Urinary bladder (tissue), 4 donors: Measurements from ENCODE around the gene DCUN1D5. TPM values are rescaled to one million over a fixed set of nuclear protein-coding genes. Genes with fewer than 3 reads are reported as not detected.

Experiments
- DNase-seq: peaks from one replicate; pipeline ENCODE4 v3.0.0-alpha.2; 2015; ENCODE audit errors: extremely low spot score
- H3K27ac ChIP-seq: one replicate; pipeline ENCODE4 v1.5.1; 2013; ENCODE audit warnings: low read depth, mild to moderate bottlenecking, moderate library complexity
- H3K36me3 ChIP-seq: one replicate; pipeline ENCODE4 v1.6.1; 2013; ENCODE audit warnings: mild to moderate bottlenecking, moderate library complexity; ENCODE audit not compliant: insufficient read depth
- H3K4me1 ChIP-seq: one replicate; pipeline ENCODE4 v1.6.1; 2013; ENCODE audit warnings: mild to moderate bottlenecking, moderate library complexity; ENCODE audit not compliant: insufficient read depth
- H3K4me3 ChIP-seq: one replicate; pipeline ENCODE4 v1.5.1; 2013; ENCODE audit warnings: low read depth, low read length
- WGBS: extraction: QIAGEN DNeasy Blood & Tissue Kit; methylation state at CpG from one replicate; pipeline ENCODE4 v1.1.7; 2013; 5-methylcytosine and 5-hydroxymethylcytosine counted together
- polyA plus RNA-seq: library from polyadenylated mRNA; stranded (reverse); fragments of 200-250 nt; gene quantifications from one replicate; pipeline ENCODE4 v1.2.3, GENCODE V29; 2013
- total RNA-seq: library from RNA; depleted of rRNA; stranded (reverse); fragments of >200 nt; gene quantifications from one replicate; pipeline ENCODE4 v1.2.3, GENCODE V29; 2014
- donor health status: healthy with polysubstance abuse.
- donor health status: healthy.

The DCUN1D5 gene
- total RNA-seq (27.2 TPM), polyA plus RNA-seq (23.8 TPM)

DNA sequence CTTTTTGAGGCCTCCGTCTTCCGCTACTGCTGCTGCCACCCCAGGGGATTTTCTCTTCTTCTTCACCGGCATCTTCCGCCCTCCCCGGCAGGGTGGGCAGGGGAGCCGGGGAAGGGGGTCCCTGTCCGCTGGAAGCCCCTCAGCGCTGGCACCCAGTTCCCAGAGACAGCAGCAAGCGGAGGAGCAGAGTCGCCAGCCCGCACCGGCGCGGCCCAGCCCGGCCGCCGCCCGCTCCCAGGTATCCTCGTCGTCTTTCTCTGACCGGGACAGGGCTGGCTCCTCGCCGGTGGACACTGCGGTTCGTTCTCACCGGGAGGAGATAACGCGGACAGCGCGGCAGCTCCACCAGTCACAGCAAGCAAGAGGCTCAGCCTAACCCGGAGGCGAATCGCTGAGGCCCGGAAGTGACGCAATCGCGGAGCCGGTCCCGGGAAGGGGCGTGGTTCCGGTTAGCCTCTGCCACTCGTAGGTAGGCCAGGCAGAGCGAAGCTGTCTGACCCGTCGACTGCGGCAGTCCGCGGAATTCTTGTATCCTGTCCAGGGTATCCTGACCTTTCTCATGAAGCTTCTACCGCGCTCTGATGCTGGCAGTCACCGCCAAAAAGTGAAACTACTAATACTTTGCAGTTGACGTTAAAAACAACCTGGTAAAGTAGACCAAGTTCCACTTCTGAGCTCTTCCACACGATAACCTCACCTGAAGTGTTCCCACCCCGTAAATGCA lies at the start of gene DCUN1D5:
TSS of gene DCUN1D5 (minus strand) at position 360 of the 724 bp plus-strand sequence. CDS start at position 72, 288 bp downstream.
- Histone ChIP-seq H3K4me1 (no peaks in the 10 kb centered on the region), H3K36me3 (no peaks in the 10 kb centered on the region), H3K27ac (peak within 1 kb of the TSS; percentile 81), H3K4me3 (peak within 1 kb of the TSS; percentile 98)
- under 1% methylated on average over 54 of the region's 54 CpGs for WGBS
- DNase-seq, result peak; percentile 88

DNA sequence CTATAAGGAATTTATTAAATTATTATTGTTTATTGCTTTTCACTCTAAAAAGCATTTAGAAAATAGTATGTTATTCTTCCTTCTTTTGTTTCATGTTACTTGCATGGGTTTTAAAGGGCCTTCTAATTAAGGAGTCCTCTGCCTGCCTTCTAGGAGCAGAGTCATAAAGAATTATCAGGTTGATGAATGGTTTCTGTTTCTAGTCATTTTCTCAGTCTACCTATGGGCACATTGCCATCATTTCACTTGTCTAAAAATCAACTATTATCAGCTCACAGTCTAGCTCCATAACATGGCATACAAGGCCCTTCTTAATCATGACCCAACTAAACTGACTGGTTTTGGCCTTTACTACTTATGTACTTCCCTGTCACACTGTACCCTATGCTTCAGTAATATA lies 33.5 kb upstream of the DCUN1D5 start:
- H3K36me3 ChIP-seq, result peaks cover 3% of the 10 kb centered on the region
- no peak overlapping the region for H3K4me3 ChIP-seq
- no peak overlapping the region for H3K27ac ChIP-seq
- no peak for DNase-seq
- H3K4me1 ChIP-seq, result no peaks in the 10 kb centered on the region

DNA sequence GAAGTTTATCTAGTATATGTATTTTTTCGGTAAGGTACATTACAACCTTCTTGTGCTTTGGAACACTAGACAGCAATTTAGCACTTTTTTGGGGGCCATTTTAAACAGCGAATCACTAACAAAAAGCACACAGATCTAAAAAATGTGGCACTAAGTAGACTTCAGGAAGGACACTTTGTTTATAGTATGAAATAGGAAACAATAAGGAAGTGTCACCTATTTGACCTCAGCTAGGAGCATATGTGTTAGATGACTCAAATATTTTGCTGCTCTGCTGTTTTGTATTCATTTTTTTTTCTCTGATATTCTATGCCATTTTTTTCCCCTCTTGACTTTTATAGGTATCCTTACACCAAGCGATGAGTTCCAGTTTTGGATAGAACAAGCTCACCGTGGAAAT lies 22.9 kb upstream of the DCUN1D5 start:
- WGBS, result 94% methylated on average over 4 of the region's 4 CpGs
- no peaks in the 10 kb centered on the region for H3K36me3 ChIP-seq
- H3K4me1 ChIP-seq, result no peaks in the 10 kb centered on the region
- no peak overlapping the region for H3K27ac ChIP-seq
- H3K4me3 ChIP-seq, result no peak overlapping the region
- no peak for DNase-seq

DNA sequence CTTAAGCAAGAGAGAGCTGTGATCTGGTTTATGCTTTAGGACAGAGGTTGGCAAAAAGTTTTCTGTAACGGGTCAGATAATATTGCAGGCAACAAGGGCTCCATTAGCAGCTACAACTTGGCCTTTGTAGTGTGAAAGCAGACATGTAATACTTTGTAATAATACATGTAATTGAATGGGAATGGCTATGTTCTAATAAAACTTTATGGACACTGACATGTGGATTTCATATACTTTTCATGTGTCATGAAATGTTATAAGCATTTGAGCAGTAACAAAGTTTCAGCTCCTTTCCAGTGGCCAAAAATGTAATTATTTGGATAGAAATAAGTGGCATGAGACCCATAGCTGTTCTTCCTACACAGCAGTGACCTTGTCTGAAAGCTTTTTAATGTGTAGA lies 20.4 kb upstream of the DCUN1D5 start:
- Histone ChIP-seq H3K27ac (no peak overlapping the region), H3K36me3 (no peaks in the 10 kb centered on the region), H3K4me3 (no peak overlapping the region), H3K4me1 (no peaks in the 10 kb centered on the region)
- WGBS, result 76% methylated on average over 1 of the region's 1 CpG
- DNase-seq, result no peak

DNA sequence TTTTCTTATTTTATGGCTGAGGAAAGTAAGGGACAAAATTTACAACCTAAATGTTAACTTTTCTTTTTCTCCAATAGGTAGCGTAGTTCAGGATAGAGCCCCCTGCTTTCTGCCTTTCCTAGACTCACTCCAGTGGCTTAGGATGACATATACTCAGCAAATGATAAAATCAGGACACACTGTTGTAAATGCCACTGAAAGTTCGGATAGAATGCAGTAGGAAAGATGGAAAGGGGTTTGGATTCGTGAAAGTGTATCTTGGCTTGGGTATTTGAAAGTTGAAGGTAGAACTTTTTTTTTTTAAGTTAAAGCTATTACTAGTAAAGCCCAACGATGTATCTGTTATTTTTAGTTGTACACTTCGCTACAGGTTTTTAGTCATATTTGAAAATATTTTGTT lies 19.4 kb upstream of the DCUN1D5 start:
- Histone ChIP-seq H3K27ac (no peak overlapping the region), H3K4me3 (no peak overlapping the region), H3K36me3 (no peaks in the 10 kb centered on the region), H3K4me1 (no peaks in the 10 kb centered on the region)
- no peak for DNase-seq
- 82% methylated on average over 5 of the region's 5 CpGs for WGBS

DNA sequence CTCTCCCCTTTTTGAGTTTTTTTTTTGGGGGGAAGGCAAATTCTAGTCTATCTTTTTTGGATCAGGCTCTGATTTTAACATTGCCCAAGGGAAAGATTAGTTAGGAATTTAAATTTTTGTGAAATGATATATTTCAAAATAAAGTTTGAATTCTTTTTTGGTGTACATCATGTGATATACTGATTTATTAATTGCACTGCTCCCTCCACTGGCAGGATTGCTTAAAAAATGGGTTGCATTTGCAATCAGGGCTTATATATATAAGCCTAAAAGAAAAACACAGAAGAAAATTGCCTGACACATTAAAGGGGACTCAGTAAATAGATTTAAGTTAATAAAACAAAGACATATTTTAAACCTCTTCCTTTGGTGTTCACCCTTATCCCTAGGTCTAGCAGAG lies 18.4 kb upstream of the DCUN1D5 start:
- H3K4me1 ChIP-seq, result no peaks in the 10 kb centered on the region
- H3K27ac ChIP-seq, result no peak overlapping the region
- peak overlapping the region; percentile 49 for H3K4me3 ChIP-seq
- no peaks in the 10 kb centered on the region for H3K36me3 ChIP-seq
- DNase-seq, result no peak

DNA sequence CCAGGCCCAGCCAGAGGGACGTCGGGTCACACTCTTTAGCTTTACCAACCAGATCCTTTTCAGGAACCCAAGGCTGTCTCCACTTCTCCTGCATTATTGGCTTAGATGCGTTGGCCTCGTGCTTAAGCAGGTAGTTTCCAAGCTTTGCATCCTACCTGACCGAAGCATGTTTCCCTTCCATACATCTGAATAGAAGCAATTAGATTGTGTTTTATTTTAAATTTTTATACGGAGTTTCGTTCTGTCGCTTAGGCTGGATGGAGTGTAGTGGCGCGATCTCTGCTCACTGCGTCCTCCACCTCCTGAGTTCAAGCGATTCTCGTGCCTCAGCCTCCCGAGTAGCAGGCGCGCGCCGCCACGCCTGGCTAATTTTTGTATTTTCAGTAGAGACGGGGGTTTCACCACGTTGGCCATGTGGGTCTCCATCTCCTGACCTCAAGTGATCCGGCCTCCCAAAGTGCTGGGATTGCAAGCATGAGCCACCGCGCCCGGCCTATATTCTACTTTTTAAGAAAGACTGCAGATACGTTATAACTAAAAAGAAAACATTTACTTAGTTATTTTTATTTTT lies 17.9 kb upstream of the DCUN1D5 start:
- Histone ChIP-seq H3K4me1 (no peaks in the 10 kb centered on the region), H3K4me3 (peak overlapping the region; percentile 49), H3K27ac (no peak overlapping the region), H3K36me3 (no peaks in the 10 kb centered on the region)
- DNase-seq, result no peak
- 14% methylated on average over 26 of the region's 26 CpGs for WGBS

DNA sequence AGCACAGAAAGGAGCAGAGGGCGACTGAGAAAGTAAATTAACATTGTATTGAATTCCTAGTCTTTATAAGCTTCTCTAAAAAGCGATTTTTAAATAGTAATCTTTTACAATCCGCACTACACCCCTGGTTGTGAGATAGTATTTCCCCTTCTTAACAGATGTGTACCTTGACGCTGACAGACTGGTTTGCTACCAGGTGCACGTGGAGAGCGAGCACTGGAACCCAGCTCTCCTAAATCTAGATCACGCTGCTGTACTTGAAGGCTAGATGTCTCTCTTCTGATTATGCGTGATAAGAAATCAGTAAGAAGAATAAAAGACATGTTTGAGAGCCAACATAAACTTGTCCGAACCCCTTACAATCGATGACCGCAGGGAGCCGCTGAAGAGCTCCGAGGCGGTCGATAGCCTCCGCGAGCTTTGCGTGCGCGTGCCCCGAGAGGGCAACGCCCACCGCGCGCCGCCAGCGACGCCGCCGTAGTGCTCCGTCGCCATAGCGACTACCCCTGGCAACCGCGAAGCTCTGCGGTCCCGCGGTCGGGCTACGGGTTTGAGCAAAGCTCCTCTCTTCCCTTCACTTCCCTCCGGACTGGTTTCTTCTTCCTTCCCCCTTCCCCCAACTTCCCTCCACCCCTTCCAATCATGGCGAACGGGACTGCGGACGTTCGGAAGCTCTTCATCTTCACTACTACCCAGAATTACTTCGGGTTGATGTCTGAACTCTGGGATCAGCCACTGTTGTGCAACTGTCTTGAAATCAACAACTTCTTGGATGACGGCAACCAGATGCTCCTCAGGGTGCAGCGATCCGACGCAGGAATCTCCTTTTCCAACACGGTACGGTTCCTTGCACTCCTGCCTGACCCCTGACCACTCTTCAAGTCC lies 17.2 kb upstream of the DCUN1D5 start, which contains the start of gene DYNC2H1:
TSS of gene DYNC2H1 (plus strand) at position 494 of the 885 bp plus-strand sequence. CDS start at position 643, 149 bp downstream.
- under 1% methylated on average over 53 of the region's 53 CpGs for WGBS
- Histone ChIP-seq H3K4me3 (peak within 1 kb of the TSS; percentile 49), H3K4me1 (no peaks in the 10 kb centered on the region), H3K36me3 (no peaks in the 10 kb centered on the region), H3K27ac (peak within 1 kb of the TSS; percentile 11)
- DNase-seq, result peak; percentile 62

DNA sequence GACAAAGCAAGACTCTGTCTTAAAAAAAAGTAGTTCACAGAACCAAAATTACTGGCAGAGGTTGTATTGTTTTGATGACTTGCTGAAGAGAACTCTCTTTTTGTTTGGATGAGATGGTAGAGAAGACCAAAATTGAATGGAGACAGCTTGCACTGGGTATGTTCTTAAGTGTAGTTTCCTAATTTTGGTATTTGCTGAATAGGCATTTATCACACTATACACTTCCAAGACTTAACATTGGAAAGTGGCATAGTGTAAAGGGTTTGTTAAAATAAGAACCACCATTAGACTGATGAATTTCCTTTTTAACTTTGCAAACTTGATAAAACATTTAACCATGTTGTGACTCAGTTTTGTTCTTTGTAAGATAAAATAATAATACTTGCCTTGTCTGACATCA lies 5.3 kb upstream of the DCUN1D5 start:
- H3K4me3 ChIP-seq, result no peak overlapping the region

DNA sequence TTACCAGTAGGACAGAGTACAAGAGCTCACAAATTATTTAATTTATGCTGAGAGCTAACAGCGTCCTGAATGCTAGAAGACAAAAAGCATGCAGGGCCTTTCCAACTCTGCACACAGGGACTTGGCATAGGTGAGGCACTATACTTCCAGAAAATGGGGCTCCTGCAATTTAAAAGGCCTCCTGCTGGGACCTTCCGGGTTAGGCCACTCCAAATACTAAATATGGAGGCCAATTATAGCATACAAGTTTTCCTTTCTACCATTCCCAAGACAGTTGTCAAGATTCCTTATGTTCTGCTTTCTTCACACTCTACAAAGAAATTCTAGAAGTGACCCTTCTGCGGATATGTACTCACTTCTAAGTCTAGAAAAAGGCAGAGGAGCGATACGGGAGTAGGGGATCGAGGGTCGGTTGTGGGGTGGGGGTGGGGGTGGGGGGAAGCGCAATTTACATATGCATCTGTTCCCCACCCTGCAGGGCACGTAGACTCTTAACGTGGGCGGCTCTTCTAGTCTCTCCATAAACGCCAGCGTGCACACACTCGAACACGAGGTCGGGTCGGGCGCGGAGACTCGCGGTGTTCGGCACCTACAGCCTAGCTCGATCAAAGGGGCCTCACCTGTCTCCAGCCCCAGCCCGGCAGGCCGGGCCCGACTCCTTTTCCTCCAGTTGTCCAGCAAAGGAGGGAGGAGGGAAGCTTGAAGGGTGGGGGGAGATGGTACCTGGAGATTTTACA lies 728 bp downstream of the DCUN1D5 start:
- Histone ChIP-seq H3K4me1 (no peaks in the 10 kb centered on the region), H3K36me3 (no peaks in the 10 kb centered on the region), H3K4me3 (peak overlapping the region; percentile 98), H3K27ac (no peak overlapping the region)
- DNase-seq, result no peak
- WGBS, result 1% methylated on average over 26 of the region's 26 CpGs

More for the DNA sequence above, 5.3 kb upstream of the DCUN1D5 start:
- Histone ChIP-seq H3K36me3 (no peaks in the 10 kb centered on the region), H3K27ac (no peak overlapping the region), H3K4me1 (no peaks in the 10 kb centered on the region)
- no peak for DNase-seq

DNA sequence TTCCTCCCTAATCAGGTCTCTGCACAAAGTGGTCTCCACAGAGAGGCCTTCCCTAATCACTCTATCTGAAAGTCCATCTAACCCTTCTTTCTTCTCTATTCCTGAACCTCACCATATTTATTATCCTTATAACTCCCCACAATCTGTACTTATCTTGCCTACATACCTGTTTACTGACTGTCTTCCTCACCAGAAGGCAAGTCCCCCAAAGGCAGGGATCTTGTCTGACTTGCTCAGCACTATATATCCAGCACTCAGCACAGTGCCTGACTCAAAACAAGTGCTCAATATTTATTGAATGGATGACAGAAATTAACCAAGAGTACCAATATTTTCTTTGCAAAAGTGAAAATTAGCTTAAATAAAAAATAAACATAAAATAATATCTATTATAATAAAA lies 5.5 kb downstream of the DCUN1D5 start:
- no peaks in the 10 kb centered on the region for H3K4me1 ChIP-seq
- H3K27ac ChIP-seq, result no peak overlapping the region
- no peak for DNase-seq
- no peaks in the 10 kb centered on the region for H3K36me3 ChIP-seq
- H3K4me3 ChIP-seq, result no peak overlapping the region

DNA sequence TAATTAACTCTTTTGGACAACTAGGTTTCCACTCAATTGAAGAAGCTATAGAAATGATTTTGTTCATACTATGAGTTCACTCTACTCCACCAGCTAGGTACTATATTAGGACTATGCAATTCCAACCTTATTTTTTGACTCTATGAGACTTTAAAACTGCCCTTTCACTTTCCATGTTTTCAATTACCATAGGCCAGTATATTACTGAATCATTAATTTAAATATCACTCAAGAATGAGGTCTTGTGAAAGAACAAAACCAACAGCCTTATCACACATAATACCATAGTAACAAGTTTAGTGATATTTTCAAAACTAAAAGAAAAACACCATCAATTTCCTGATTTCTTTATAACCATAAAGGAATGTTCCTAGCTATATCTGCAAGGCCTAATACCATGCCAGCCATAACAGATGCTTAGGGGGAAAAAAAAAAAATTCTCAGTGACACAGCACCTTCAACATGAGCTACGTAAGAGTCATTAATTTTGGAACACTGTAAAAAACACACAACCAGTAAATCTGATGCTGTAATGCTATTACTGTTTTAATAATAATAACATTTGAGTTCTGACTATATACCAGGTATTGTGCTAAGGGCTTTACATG lies 6.1 kb downstream of the DCUN1D5 start:
- WGBS, result 93% methylated on average over 1 of the region's 1 CpG
- no peaks in the 10 kb centered on the region for H3K36me3 ChIP-seq
- no peak overlapping the region for H3K27ac ChIP-seq
- no peaks in the 10 kb centered on the region for H3K4me1 ChIP-seq
- no peak overlapping the region for H3K4me3 ChIP-seq
- DNase-seq, result no peak

DNA sequence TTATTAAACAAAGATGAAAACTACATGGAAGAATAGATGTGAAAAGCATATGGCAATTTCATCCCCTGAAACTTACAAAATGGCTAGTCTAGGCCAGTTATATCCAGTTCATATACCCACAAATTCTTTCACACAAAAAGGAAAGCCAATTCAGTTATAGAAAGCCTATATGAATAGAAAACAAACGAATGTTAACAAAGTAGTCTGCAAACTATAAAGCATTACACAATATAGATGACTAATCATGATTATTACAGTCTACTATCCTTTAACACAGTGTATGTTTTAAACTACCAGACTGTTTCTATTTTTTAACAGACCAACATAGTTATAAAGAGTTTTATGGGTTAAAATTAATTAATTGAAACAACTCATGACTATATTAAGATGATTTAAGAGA lies 12.1 kb downstream of the DCUN1D5 start:
- DNase-seq, result no peak
- no peaks in the 10 kb centered on the region for H3K4me1 ChIP-seq
- H3K27ac ChIP-seq, result no peak overlapping the region
- H3K4me3 ChIP-seq, result no peak overlapping the region
- H3K36me3 ChIP-seq, result peaks cover 8% of the 10 kb centered on the region
- WGBS, result 82% methylated on average over 1 of the region's 1 CpG
